Erythroblast (primary cell): ENCODE data around the gene RNF26.

Source experiments
- GATA1 ChIP-seq: IDR thresholded peaks from 2 replicates; pipeline ENCODE4 v1.6.1; 2011; ENCODE audit warnings: low read depth, mild to moderate bottlenecking, control low read depth, low read length, moderate library complexity
- POLR2A ChIP-seq: IDR thresholded peaks from 2 replicates; pipeline ENCODE4 v1.6.1; 2011; ENCODE audit warnings: mild to moderate bottlenecking, low read length

- TF ChIP-seq POLR2A (no peak), GATA1 (no peak)
Observed at GRCh38 chr11:119380827-119381180, 46.5 kb downstream of the RNF26 start.
